CD14-positive monocyte (primary cell): Measurements from ENCODE around the gene CCND3. TPM values are rescaled to one million over a fixed set of nuclear protein-coding genes. Genes with fewer than 3 reads are reported as not detected.

ENCODE experiments used
- DNase-seq, 3 donors: peaks; one replicate each; pipeline ENCODE4 v3.0.0-alpha.2; 2011 to 2022
- H2AFZ ChIP-seq: 2 replicates; pipeline ENCODE4 v1.6.0; 2012; ENCODE audit warnings: mild to moderate bottlenecking, low read depth, low read length, inconsistent platforms; ENCODE audit not compliant: insufficient read depth, poor library complexity, severe bottlenecking
- H3K27ac ChIP-seq, 2 donors: 1 replicate in 1 of 2; 2 replicates in 1 of 2; pipeline ENCODE4 v1.5.1; 2012 to 2013; ENCODE audit warnings: low read length in 2 of 2, control low read depth in 1 of 2, inconsistent platforms in 1 of 2, low read depth in 1 of 2, mild to moderate bottlenecking in 1 of 2
- H3K27me3 ChIP-seq, 2 donors: one replicate each; pipeline versions ENCODE4 v1.6.0 to v1.6.1; 2011 to 2013; ENCODE audit warnings: low read length in 2 of 2; ENCODE audit not compliant: control insufficient read depth in 2 of 2, insufficient read depth in 2 of 2
- H3K36me3 ChIP-seq, 2 donors: replicated peaks in 1 of 2; 1 replicate in 1 of 2; 2 replicates in 1 of 2; pipeline versions ENCODE4 v1.5.1 to v1.6.1; 2012 to 2013; ENCODE audit warnings: low read length in 2 of 2, control low read depth in 1 of 2, inconsistent platforms in 1 of 2, mild to moderate bottlenecking in 1 of 2; ENCODE audit not compliant: insufficient read depth in 2 of 2, control insufficient read depth in 1 of 2
- H3K4me1 ChIP-seq, 2 donors: 1 replicate in 1 of 2; 2 replicates in 1 of 2; pipeline versions ENCODE4 v1.5.1 to v1.6.1; 2012 to 2013; ENCODE audit warnings: low read length in 2 of 2, control low read depth in 1 of 2, inconsistent platforms in 1 of 2, mild to moderate bottlenecking in 1 of 2, moderate library complexity in 1 of 2; ENCODE audit not compliant: insufficient read depth in 2 of 2, control insufficient read depth in 1 of 2
- H3K4me2 ChIP-seq: replicated peaks from 2 replicates; pipeline ENCODE3; 2012; ENCODE audit warnings: low read length, moderate library complexity, mild to moderate bottlenecking; ENCODE audit not compliant: poor library complexity, severe bottlenecking; ENCODE audit errors: extremely low read depth
- H3K4me3 ChIP-seq, 3 experiments: fragments of 200-600 bp in 1 of 3; sonication (generic) in 1 of 3; replicated peaks in 1 of 3; 1 replicate in 2 of 3; 2 replicates in 1 of 3; pipeline ENCODE4 v1.5.1; 2011 to 2013; ENCODE audit warnings: low read length in 3 of 3, mild to moderate bottlenecking in 3 of 3, control low read depth in 2 of 3, low read depth in 2 of 3, inconsistent platforms in 1 of 3, moderate library complexity in 1 of 3
- H3K79me2 ChIP-seq: 2 replicates; pipeline ENCODE4 v1.6.0; 2012; ENCODE audit warnings: mild to moderate bottlenecking, control low read depth, inconsistent platforms, low read length, moderate library complexity; ENCODE audit not compliant: insufficient read depth
- H3K9ac ChIP-seq: 2 replicates; pipeline ENCODE4 v1.6.0; 2017; ENCODE audit warnings: low read length, mild to moderate bottlenecking; ENCODE audit not compliant: insufficient read depth, poor library complexity, severe bottlenecking
- H3K9me3 ChIP-seq, 2 donors: replicated peaks in 1 of 2; 1 replicate in 1 of 2; 2 replicates in 1 of 2; pipeline versions ENCODE4 v1.5.1 to v1.6.1; 2012 to 2013; ENCODE audit warnings: low read length in 2 of 2, control low read depth in 1 of 2; ENCODE audit not compliant: control insufficient read depth in 1 of 2, insufficient read depth in 1 of 2
- H4K20me1 ChIP-seq: 2 replicates; pipeline ENCODE4 v1.6.0; 2012; ENCODE audit warnings: mild to moderate bottlenecking, low read length, control low read depth, moderate library complexity; ENCODE audit not compliant: insufficient read depth
- H3K27ac Mint-ChIP-seq, 7 donors: one replicate each; pipeline ENCODE4 v1.8.0; 2020; ENCODE audit warnings: mild to moderate bottlenecking in 7 of 7, mixed read lengths in 7 of 7, moderate library complexity in 6 of 7, inconsistent platforms in 2 of 7
- H3K27me3 Mint-ChIP-seq, 3 donors: one replicate each; pipeline ENCODE4 v1.8.0; 2021 to 2022; ENCODE audit warnings: low read depth in 3 of 3, mild to moderate bottlenecking in 3 of 3, mixed read lengths in 3 of 3, moderate library complexity in 3 of 3, inconsistent platforms in 1 of 3
- H3K36me3 Mint-ChIP-seq, 2 donors: one replicate each; pipeline ENCODE4 v1.8.0; 2020; ENCODE audit warnings: mixed read lengths in 2 of 2, inconsistent platforms in 1 of 2, mild to moderate bottlenecking in 1 of 2
- H3K4me1 Mint-ChIP-seq: one replicate; pipeline ENCODE4 v1.8.0; 2020; ENCODE audit warnings: mild to moderate bottlenecking, mixed read lengths
- H3K4me3 Mint-ChIP-seq, 2 donors: one replicate each; pipeline ENCODE4 v1.8.0; 2020; ENCODE audit warnings: mild to moderate bottlenecking in 2 of 2, mixed read lengths in 2 of 2, moderate library complexity in 1 of 2
- H3K9me3 Mint-ChIP-seq, 7 donors: one replicate each; pipeline ENCODE4 v1.8.0; 2020 to 2022; ENCODE audit warnings: mixed read lengths in 7 of 7, mild to moderate bottlenecking in 6 of 7, moderate library complexity in 6 of 7, inconsistent platforms in 2 of 7
- CTCF ChIP-seq: fragments of 200-600 bp; IDR thresholded peaks from one replicate; pipeline ENCODE4 v1.8.0; 2022; ENCODE audit warnings: antibody characterized with exemption, mild to moderate bottlenecking
- WGBS: methylation state at CpG from one replicate; pipeline ENCODE4 v1.1.5; 2013; ENCODE audit warnings: missing lambda C conversion rate; ENCODE audit not compliant: insufficient coverage; 5-methylcytosine and 5-hydroxymethylcytosine counted together
- intact Hi-C, 2 donors: fragments of 100-400 bp; cut with micrococcal nuclease; formaldehyde crosslinking; loops; one replicate each; pipeline versions ENCODE4 v1.15.0 to v1.15.1; 2023
- polyA plus RNA-seq, 3 donors: library from polyadenylated mRNA; depleted of rRNA in 1 of 3; unstranded in 2 of 3; stranded (reverse) in 1 of 3; fragments of 300-500 nt in 2 of 3; fragments of >200 nt in 1 of 3; fragmentation: Illumina TruSeq in 2 of 3; gene quantifications; 1 replicate in 2 of 3; 2 replicates in 1 of 3; pipeline ENCODE4 v1.2.3, GENCODE V29; 2012 to 2021

The CCND3 gene
- polyA plus RNA-seq, 3 donors, result 166 to 273 (median 259) TPM

- Histone ChIP-seq H3K79me2 (no peaks in the 10 kb centered on the region), H3K9ac (no peak overlapping the region), H3K27me3 (no peaks in the 10 kb centered on the region), H3K9me3 (no peaks in the 10 kb centered on the region), H3K4me3 (no peak overlapping the region), H3K27ac (no peak overlapping the region), H3K4me2 (no peak overlapping the region), H4K20me1 (peaks cover 7% of the 10 kb centered on the region), H2AFZ (no peak overlapping the region), H3K4me1 (peaks cover 3 to 10% of the 10 kb centered on the region in 2 donors), H3K36me3 (no peaks in the 10 kb centered on the region)
- no CpG with 5 or more reads among the region's 4 CpGs for WGBS
- Mint-ChIP-seq H3K27me3 (peaks cover 0 to 2% (median 0%) of the 10 kb centered on the region in 3 donors), H3K36me3 (peaks cover 0 to 3% of the 10 kb centered on the region in 2 donors), H3K9me3 (peaks cover 0 to 11% (median 3%) of the 10 kb centered on the region in 7 donors), H3K27ac (no peak overlapping the region), H3K4me1 (peaks cover 10% of the 10 kb centered on the region), H3K4me3 (no peak overlapping the region)
- DNase-seq, result no peak
- no peak for TF ChIP-seq CTCF
- intact Hi-C loops, result no loop called here
Observed at GRCh38 chr6:41960028-41960427, 18.4 kb upstream of the CCND3 start.

DNA sequence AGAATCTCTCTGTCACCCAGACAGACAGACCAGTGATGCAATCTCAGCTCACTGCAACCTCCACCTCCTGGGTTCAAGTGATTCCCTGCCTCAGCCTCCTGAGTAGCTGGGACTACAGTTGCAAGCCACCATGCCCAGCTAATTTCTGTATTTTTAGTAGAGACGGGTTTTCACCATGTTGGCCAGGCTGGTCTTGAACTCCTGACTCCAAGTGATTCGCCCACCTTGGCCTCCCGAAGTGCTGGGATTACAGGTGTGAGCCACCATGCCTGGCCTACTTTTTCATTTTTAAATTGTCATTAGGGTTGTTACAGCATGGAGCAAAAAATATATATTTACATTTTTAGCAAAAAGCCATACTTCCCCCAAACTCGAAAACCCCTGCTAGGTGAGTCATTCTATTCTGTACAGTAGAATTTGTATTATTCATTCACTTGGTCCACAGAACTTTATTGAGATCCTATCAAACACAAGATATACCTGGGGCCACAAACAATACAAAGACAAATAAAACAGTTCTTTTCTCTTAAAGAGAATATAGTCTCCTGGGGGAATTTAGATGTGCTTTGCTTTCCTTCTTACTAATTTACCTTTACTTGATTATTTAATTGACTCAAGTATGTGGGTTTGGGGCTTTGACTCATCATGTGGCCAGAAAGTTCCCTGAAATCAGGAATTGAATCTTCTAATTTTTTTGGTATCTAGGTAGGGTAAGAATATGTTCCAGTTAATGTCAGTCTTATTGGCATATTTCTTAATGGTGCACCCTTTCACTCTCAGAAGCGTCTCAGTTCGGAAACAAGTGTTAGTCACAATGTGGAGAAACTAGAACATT lies 16.6 kb upstream of the CCND3 start:
- peaks cover 7% of the 10 kb centered on the region for H4K20me1 ChIP-seq
- WGBS, result 100% methylated on average over 1 of the region's 6 CpGs
- no peak for DNase-seq
- no peaks in the 10 kb centered on the region for H3K27me3 ChIP-seq
- Mint-ChIP-seq H3K27ac (no peak overlapping the region), H3K4me3 (no peak overlapping the region), H3K27me3 (peaks cover 0 to 2% (median 0%) of the 10 kb centered on the region in 3 donors), H3K4me1 (peaks cover 10% of the 10 kb centered on the region), H3K36me3 (peaks cover 0 to 3% of the 10 kb centered on the region in 2 donors), H3K9me3 (peaks cover 0 to 11% (median 3%) of the 10 kb centered on the region in 7 donors)
- no peak overlapping the region for H2AFZ ChIP-seq
- H3K27ac ChIP-seq, result no peak overlapping the region
- no peak overlapping the region for H3K9ac ChIP-seq
- peaks cover 3 to 10% of the 10 kb centered on the region in 2 donors for H3K4me1 ChIP-seq
- H3K36me3 ChIP-seq, result no peaks in the 10 kb centered on the region
- intact Hi-C loops, result no loop called here
- no peaks in the 10 kb centered on the region for H3K9me3 ChIP-seq
- TF ChIP-seq CTCF, result no peak
- no peaks in the 10 kb centered on the region for H3K79me2 ChIP-seq
- H3K4me3 ChIP-seq, result no peak overlapping the region
- H3K4me2 ChIP-seq, result no peak overlapping the region
